Erythroblast (primary cell): Measurements from ENCODE around the gene TRPC4AP.

Experiments
- GATA1 ChIP-seq: IDR thresholded peaks from 2 replicates; pipeline ENCODE4 v1.6.1; 2011; ENCODE audit warnings: low read depth, mild to moderate bottlenecking, control low read depth, low read length, moderate library complexity
- POLR2A ChIP-seq: IDR thresholded peaks from 2 replicates; pipeline ENCODE4 v1.6.1; 2011; ENCODE audit warnings: mild to moderate bottlenecking, low read length

DNA sequence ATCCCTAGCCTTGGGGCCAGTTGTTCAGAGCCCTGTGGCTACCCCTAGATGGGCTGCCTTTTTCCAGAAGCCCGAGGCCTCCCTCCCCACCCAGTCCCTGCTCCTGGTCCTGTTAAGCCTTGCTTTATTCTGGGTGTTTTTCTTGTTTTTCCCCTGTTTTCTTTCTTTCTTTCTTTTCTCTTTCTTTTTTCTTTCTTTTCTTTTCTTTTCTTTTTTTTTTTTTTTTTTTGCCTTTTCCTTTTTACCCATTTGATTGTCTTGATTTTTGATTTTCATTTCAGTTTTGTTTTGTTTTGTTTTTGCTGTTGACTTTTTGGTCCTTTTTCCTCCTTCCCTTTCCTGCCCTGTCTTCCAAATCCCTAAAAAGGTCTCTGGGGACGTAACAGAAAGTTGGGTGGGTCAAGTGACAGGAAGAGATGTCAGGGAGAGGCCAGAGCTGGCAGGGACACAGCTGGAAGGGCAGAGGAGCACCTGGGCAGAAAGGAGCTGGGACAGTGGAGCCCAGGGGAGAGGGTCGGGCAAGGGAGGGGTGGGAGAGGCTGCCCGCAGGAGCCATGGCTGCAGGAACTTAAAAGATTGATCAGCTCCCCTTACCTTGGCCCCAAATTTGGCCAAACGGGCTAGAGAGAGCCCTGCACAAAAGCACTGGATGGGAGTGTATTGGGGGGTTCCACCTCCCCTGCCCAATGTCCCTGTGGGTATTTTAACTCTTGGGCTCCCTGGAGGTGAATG lies 109.4 kb downstream of the TRPC4AP start:
- TF ChIP-seq POLR2A (no peak), GATA1 (no peak)
